Progenitor cell of endocrine pancreas (in vitro differentiated cells): ENCODE results near the gene NACC2. TPM values are rescaled to one million over a fixed set of nuclear protein-coding genes. Genes with fewer than 3 reads are reported as not detected.
A peak's percentile ranks its signal among the peaks of the same experiment; 100 is the strongest.

Experiments
- DNase-seq: peaks from one replicate; pipeline ENCODE4 v3.0.0; 2021; ENCODE audit warnings: low spot score; ENCODE audit not compliant: unreplicated experiment
- H3K27ac Mint-ChIP-seq: 2 replicates; pipeline ENCODE4 v1.8.0; 2021; ENCODE audit warnings: mild to moderate bottlenecking, moderate library complexity, mixed read lengths
- H3K27me3 Mint-ChIP-seq: 2 replicates; pipeline ENCODE4 v1.8.0; 2021; ENCODE audit warnings: mixed read lengths
- H3K36me3 Mint-ChIP-seq: 2 replicates; pipeline ENCODE4 v1.8.0; 2022; ENCODE audit warnings: mixed read lengths; ENCODE audit not compliant: insufficient read depth
- H3K4me1 Mint-ChIP-seq: 2 replicates; pipeline ENCODE4 v1.8.0; 2021; ENCODE audit warnings: low read depth, mixed read lengths
- H3K4me3 Mint-ChIP-seq: 2 replicates; pipeline ENCODE4 v1.8.0; 2021; ENCODE audit warnings: low read depth, mild to moderate bottlenecking, moderate library complexity, mixed read lengths
- H3K9me3 Mint-ChIP-seq: 2 replicates; pipeline ENCODE4 v1.8.0; 2021; ENCODE audit warnings: low read depth, mixed read lengths
- CTCF ChIP-seq: fragments of 200-600 bp; sonication (generic); IDR thresholded peaks from one replicate; pipeline ENCODE4 v1.5.0; 2021; ENCODE audit warnings: antibody characterized with exemption, mild to moderate bottlenecking; ENCODE audit not compliant: unreplicated experiment
- total RNA-seq: library from RNA; stranded (reverse); gene quantifications from 2 replicates; pipeline ENCODE4 v1.2.1, GENCODE V29; 2021

The NACC2 gene
- total RNA-seq, 1 donor from 2014 or later = 11.6 TPM

- TF ChIP-seq CTCF = no peak
- H3K4me1 Mint-ChIP-seq = peaks cover 10% of the 10 kb centered on the region
- H3K36me3 Mint-ChIP-seq = no peaks in the 10 kb centered on the region
- H3K27ac Mint-ChIP-seq = no peak overlapping the region
- H3K4me3 Mint-ChIP-seq = no peak overlapping the region
- no peak for DNase-seq
- no peaks in the 10 kb centered on the region for H3K9me3 Mint-ChIP-seq
- H3K27me3 Mint-ChIP-seq = no peaks in the 10 kb centered on the region
Observed at GRCh38 chr9:136052991-136053756, 41.9 kb downstream of the NACC2 start.

GRCh38 chr9:136052472-136052880 is 42.6 kb downstream of the NACC2 start:
- DNase-seq = no peak
- Mint-ChIP-seq H3K9me3 (no peaks in the 10 kb centered on the region), H3K27ac (no peak overlapping the region), H3K4me1 (peaks cover 10% of the 10 kb centered on the region), H3K36me3 (no peaks in the 10 kb centered on the region), H3K4me3 (peak overlapping the region; percentile 75), H3K27me3 (no peaks in the 10 kb centered on the region)
- TF ChIP-seq CTCF = no peak

- Mint-ChIP-seq H3K27ac (peak overlapping the region; percentile 84), H3K36me3 (no peaks in the 10 kb centered on the region), H3K27me3 (no peaks in the 10 kb centered on the region), H3K4me1 (peaks cover 10% of the 10 kb centered on the region), H3K4me3 (peak overlapping the region; percentile 75), H3K9me3 (no peaks in the 10 kb centered on the region)
- TF ChIP-seq CTCF = no peak
- DNase-seq = no peak
Observed at GRCh38 chr9:136051837-136052471, 43.1 kb downstream of the NACC2 start.

GRCh38 chr9:136051453-136051836 is 43.6 kb downstream of the NACC2 start:
- peaks cover 2% of the 10 kb centered on the region for H3K36me3 Mint-ChIP-seq
- H3K9me3 Mint-ChIP-seq = no peaks in the 10 kb centered on the region
- TF ChIP-seq CTCF = no peak
- H3K4me1 Mint-ChIP-seq = peaks cover 10% of the 10 kb centered on the region
- no peak overlapping the region for H3K27ac Mint-ChIP-seq
- peak overlapping the region; percentile 75 for H3K4me3 Mint-ChIP-seq
- DNase-seq = no peak
- H3K27me3 Mint-ChIP-seq = no peaks in the 10 kb centered on the region

- Mint-ChIP-seq H3K27ac (no peak overlapping the region), H3K4me1 (peaks cover 10% of the 10 kb centered on the region), H3K27me3 (no peaks in the 10 kb centered on the region), H3K9me3 (no peaks in the 10 kb centered on the region), H3K36me3 (peaks cover 2% of the 10 kb centered on the region), H3K4me3 (peak overlapping the region; percentile 64)
- DNase-seq = no peak
- peak; percentile 33 for TF ChIP-seq CTCF
Observed at GRCh38 chr9:136050701-136051452, 44.2 kb downstream of the NACC2 start.
